Right lung (tissue), 5 donors: Measurements from ENCODE around the gene WDR70. TPM values are rescaled to one million over a fixed set of nuclear protein-coding genes. Genes with fewer than 3 reads are reported as not detected.

Experiments
- DNase-seq, 2 donors: peaks; one replicate each; pipeline ENCODE4 v3.0.0-alpha.2; 2013
- polyA plus RNA-seq, 5 donors: library from polyadenylated mRNA; unstranded; fragments of 120-200 nt; gene quantifications; one replicate each; pipeline versions ENCODE4 v1.2.1 to v1.2.3, GENCODE V29; 2013; ENCODE audit warnings: inconsistent platforms in 1 of 5, low replicate concordance in 1 of 5; ENCODE audit not compliant: insufficient read length in 5 of 5, insufficient read depth in 1 of 5

Gene WDR70
- polyA plus RNA-seq, 5 donors = 44.6 to 64.4 (median 52.2) TPM

- DNase-seq = no peak
Measured at GRCh38 chr5:37720550-37720952, 341.4 kb downstream of the WDR70 start.

DNA sequence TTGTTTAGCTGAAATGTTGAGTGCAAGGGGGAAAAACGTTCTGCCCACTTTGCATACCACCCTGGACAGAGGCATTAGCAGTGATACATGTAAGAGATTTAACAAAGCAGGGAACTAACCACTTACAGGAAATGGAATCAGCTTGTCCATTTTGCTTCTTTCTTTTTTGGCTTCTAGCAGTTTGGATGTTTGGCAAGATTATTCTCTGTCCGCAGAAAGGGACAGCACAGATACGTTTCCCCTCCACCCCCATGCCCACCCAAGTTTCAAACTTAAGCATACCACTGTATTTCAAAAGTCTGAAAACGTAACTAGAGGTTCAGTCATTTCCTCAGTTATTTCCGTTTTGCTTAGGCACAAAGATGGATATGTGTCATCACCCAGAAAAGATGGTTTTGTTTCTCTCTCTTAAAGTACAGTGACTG lies 342.3 kb downstream of the WDR70 start:
- no peak for DNase-seq

- DNase-seq = no peak
Measured at GRCh38 chr5:37722236-37723161, 343.4 kb downstream of the WDR70 start.

GRCh38 chr5:37723162-37723961 lies 344.2 kb downstream of the WDR70 start:
- no peak for DNase-seq

GRCh38 chr5:37724395-37725125 lies 345.4 kb downstream of the WDR70 start:
- no peak for DNase-seq

- DNase-seq = no peak
Measured at GRCh38 chr5:37725185-37725584, 346.1 kb downstream of the WDR70 start.

GRCh38 chr5:37727238-37727637 lies 348.1 kb downstream of the WDR70 start:
- no peak for DNase-seq

DNA sequence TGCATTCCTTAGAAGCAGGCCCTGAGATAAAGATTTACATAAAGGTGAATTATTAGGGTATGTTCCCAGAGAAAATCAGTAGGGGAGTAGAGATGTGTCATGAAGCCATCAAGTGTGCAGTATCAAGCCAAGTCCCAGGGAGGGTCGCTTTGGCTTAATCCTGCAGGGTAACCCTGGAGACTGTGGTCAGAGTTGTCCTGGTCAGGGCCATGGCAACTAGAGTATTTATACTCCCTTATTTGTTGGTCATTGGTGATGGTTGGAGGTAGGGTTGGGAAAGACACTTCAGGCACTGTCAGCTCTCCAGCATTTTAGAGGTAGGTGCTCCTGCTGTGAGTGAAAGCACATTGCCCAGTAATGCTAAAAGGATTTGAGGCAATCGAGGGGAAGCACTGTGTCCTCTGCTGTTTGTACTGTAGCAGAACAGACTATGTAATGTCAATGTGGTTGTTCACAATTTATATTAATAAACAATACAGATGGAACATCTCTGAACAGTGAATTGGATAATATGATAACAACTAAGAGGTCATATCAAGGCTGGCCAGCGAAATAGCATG lies 351.9 kb downstream of the WDR70 start:
- DNase-seq = peak in 1 of 2 donors; percentile 6

DNA sequence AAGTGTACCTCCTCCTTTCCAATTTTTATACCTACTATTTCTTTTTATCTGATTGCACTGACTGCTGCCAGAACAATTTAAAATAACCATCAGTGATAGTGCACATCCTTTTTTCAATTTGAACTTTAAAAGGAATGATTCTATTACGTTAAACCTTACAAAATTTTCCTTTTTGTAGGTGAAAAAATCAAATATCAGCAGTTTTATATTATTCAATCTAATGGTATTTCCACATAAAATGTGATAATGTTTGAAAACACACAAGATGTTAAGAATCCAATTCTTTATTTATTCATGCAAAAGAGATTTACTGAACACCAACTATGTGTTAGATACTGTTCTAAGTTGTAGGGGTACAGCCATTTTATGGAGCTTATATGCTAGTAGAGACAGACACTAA lies 355.0 kb downstream of the WDR70 start:
- no peak for DNase-seq

- no peak for DNase-seq
Measured at GRCh38 chr5:37735649-37736347, 356.7 kb downstream of the WDR70 start.

GRCh38 chr5:37736397-37736796 lies 357.3 kb downstream of the WDR70 start:
- no peak for DNase-seq

GRCh38 chr5:37737326-37738056 lies 358.4 kb downstream of the WDR70 start:
- no peak for DNase-seq

DNA sequence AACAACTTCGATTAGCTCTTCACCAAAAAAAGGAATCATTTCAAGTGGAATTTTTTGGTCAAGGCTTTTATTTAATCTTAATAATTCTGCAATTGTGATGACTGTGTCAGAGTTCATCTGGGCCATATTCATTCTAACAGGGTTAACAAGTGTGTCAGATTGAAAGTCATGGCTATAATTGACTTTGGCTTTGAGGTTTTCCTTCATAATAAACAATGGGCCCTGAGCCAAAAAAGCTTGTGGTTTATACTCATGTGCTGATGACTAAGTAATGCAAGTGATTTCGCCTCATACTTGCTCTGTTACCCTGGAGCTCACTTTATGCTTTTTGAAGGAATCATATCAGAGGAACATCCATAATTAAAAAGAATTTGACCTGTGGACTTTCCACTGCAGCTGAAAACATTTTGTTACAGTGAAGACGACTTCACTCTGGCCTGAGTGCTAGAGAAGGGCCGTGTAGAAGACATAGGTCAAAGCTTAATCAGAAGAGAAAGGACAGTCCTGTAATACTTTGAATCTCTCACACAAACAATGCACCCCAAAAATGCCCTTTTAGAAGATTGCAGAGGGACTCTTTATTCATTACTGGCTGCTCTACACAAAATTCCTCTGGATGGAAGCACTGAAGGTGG lies 359.1 kb downstream of the WDR70 start:
- DNase-seq = no peak

DNA sequence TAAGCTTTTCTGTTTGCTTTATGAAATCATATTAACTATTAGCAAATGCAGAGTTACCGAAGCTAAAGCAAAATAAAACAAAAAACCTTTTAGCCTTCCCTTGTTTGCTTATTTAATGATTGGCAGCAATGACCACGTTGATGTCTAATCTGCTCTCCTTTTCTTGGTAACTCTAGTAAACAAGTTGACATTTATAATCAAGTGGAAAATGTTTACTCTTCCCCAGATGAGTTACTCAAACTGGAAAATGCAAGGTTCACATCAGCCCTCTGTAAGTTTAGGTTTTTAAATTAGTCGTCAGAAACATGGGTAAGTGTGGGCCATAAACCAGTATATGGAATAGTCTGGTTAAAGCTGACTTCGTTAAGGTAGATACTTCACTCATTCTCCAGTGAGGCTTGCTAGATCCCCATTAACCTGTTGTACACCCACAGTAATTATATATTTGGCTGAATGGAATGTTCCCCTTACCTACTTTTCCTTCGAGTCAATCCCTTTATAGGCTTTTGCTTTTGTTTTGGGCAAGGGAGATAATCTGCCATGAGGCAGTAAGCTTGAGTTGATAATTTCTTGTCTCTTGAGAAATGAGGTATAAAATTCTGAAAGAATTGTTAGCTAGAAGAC lies 359.9 kb downstream of the WDR70 start:
- DNase-seq = no peak

DNA sequence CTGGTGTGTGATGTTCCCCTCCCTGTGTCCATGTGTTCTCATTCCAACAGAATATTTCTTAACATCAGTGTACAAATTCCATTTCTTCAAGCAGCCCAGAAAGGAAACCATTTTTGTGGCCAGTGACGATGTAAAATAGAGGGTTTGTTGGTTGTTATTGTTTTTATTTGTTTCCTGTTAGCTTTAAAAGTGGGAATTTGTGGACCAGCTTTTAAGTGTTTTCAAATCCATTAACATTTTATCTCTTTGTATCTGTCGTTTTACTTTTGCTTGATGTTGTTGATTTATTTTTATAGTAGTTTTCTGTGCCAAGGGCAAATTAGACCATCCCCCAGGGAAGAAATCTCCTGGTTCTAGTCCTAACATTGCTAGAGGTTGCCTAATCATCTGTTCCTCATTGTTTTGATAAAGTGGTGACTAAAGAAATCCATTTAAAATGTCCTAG lies 360.7 kb downstream of the WDR70 start:
- DNase-seq = no peak

GRCh38 chr5:37740331-37741066 lies 361.4 kb downstream of the WDR70 start:
- DNase-seq = no peak

DNA sequence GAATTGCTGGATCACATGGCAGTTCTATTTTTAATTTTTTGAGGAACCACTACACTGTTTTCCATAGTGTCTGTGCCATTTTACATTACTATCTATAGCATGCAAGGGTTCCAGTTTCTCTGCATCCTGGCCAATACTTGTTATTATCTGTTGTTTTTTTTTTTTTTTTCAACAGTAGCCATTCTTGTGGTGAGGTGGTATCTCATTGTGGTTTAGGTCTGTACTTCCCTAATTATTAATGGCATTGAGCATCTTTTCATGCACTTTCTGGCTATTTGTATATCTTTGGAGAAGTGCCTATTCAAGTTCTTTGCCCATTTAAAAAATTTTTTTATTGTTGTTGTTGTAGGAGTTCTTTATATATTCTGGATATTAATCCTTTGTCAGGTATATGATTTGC lies 363.0 kb downstream of the WDR70 start:
- no peak for DNase-seq

DNA sequence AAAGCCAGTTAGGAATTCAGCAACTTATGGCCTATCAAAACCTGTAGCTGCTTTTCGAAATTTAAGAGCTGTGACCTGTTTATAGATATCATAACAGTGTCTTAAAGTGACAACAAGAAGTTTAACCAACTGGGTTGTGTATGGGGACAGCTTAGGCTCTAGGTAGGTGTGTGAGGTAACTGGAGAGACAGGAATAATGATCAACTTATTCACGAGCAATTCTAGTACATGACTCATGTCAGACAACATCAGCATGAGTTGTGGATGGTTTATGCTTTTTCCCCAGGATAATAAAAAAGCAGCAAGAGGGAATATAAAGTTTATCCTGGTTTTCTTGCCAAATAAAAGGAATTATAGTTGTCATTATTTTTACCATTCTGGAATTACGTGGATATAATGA lies 372.1 kb downstream of the WDR70 start:
- no peak for DNase-seq

DNA sequence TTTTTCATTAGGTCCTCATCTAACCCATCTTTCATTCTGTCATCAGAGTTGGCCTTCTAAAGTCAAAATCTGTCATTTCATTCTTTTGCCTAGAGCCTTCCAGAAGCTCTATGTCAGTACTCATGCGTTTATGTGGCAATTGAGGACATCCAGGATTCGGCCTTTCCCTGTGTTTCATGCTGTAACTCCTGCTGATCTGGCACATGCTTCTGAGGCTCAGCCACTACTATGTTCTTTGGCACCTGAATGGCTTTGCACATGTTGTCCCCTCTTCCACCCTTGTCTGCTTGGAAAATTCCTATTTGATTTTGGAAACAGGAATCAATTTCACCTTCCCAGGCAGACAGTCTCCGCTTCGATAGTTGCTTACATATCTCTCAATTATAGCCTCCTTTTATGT lies 375.9 kb downstream of the WDR70 start:
- DNase-seq = no peak
